HL-60 (cell line): ENCODE results near the gene GAB1.

ENCODE experiments used
- POLR2AphosphoS5 ChIP-seq: IDR thresholded peaks from 2 replicates; pipeline ENCODE4 v1.6.1; 2012; ENCODE audit warnings: low read depth
- REST ChIP-seq: IDR thresholded peaks from 2 replicates; pipeline ENCODE4 v1.6.1; 2012; ENCODE audit warnings: low read depth; ENCODE audit not compliant: insufficient replicate concordance

- TF ChIP-seq POLR2AphosphoS5 (no peak), REST (no peak)
These were observed 169.4 kb downstream of the GAB1 start for GRCh38 chr4:143506031-143506430.
